ENCODE data around the gene EXOSC1. TPM values are rescaled to one million over a fixed set of nuclear protein-coding genes. Genes with fewer than 3 reads are reported as not detected.

The EXOSC1 gene
- polyA plus RNA-seq, 1 donor from 2014 or later = 33.5 TPM

DNA sequence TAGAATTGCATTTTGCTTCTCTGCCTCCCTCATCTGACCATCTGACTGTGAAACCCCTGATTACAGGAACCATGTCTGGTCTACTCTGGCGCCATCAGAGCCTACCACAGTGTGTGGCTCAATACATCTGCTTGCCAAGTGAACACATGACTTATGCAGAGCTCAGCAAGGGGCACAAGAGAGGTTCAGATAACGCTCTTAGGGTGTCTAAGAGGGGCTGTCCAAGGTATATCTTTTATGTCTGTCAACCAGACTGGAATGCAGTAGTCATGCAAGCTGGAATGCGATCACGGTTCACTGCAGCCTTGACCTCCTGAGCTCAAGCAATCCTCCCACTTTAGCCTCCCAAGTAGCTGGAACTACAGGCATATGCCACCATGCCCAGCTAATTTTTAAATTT, 34.4 kb downstream of the EXOSC1 start:
- Histone ChIP-seq H3K4me2 (ENCODE audit: low read length) (no peak overlapping the region), H3K27me3 (ENCODE audit: insufficient read depth, low read depth, low read length) (no peaks in the 10 kb centered on the region), H2AFZ (ENCODE audit: low read depth, low read length) (no peak overlapping the region), H3F3A (ENCODE audit: insufficient read depth, low read length, poor library complexity, severe bottlenecking) (no peaks in the 10 kb centered on the region), H3K9me2 (ENCODE audit: insufficient read depth, low read length) (no peaks in the 10 kb centered on the region), H4K20me1 (ENCODE audit: insufficient read depth) (no peaks in the 10 kb centered on the region), H3K79me2 (replicated peaks; ENCODE audit: insufficient read depth, low read length) (no peaks in the 10 kb centered on the region), H3K9ac (ENCODE audit: low read length) (no peak overlapping the region), H3K36me3 (ENCODE audit: insufficient read depth, low read length) (no peaks in the 10 kb centered on the region), H3K4me3 (ENCODE audit: low read length) (no peak overlapping the region), H3K27ac (ENCODE audit: low read length) (no peak overlapping the region), H3K9me3 (ENCODE audit: low read length) (no peaks in the 10 kb centered on the region)
- TF ChIP-seq MXI1 (conservative IDR thresholded peaks at IDR 0.05; ENCODE audit: poor library complexity, severe bottlenecking) (no peak), SMC3 (conservative IDR thresholded peaks at IDR 0.05; ENCODE audit: poor library complexity) (no peak), TAF1 (IDR thresholded peaks at IDR 0.05; ENCODE audit: low read depth) (no peak)
- TF ChIP-seq, protein P1, sequence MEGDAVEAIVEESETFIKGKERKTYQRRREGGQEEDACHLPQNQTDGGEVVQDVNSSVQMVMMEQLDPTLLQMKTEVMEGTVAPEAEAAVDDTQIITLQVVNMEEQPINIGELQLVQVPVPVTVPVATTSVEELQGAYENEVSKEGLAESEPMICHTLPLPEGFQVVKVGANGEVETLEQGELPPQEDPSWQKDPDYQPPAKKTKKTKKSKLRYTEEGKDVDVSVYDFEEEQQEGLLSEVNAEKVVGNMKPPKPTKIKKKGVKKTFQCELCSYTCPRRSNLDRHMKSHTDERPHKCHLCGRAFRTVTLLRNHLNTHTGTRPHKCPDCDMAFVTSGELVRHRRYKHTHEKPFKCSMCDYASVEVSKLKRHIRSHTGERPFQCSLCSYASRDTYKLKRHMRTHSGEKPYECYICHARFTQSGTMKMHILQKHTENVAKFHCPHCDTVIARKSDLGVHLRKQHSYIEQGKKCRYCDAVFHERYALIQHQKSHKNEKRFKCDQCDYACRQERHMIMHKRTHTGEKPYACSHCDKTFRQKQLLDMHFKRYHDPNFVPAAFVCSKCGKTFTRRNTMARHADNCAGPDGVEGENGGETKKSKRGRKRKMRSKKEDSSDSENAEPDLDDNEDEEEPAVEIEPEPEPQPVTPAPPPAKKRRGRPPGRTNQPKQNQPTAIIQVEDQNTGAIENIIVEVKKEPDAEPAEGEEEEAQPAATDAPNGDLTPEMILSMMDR (IDR thresholded peaks at IDR 0.05; ENCODE audit: poor library complexity, severe bottlenecking) = no peak

DNA sequence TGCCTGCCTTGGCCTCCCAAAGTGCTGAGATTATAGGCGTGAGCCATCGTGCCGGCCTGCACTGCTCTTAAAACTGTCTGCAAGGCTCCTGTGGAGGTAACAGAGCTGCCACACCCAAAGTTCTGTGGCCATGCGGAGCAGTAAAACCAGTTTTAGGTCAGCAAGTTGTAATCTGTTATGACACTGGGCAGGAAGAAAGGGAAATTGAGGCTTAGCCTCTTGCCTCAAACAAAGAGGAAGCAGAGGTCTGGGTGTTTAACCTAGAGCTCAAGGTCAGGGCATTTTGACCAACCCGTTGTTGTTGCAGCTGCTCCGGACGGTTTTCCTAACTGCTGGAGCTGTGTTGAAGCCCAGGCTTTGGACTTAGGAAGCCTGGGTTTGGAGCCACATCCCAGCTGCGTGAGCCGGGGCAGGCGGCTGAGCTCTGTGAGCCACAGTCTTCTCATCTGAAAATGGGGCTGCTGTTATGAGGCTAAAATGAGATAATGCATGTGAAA, 37.3 kb downstream of the EXOSC1 start:
- no peaks in the 10 kb centered on the region for H3K9me2 ChIP-seq (ENCODE audit: insufficient read depth, low read length)
- TF ChIP-seq TAF1 (IDR thresholded peaks at IDR 0.05; ENCODE audit: low read depth) (no peak), RAD21 (conservative IDR thresholded peaks at IDR 0.05) (no peak), POLR2AphosphoS5 (IDR thresholded peaks at IDR 0.05) (no peak), SMC3 (conservative IDR thresholded peaks at IDR 0.05; ENCODE audit: poor library complexity) (no peak), EP300 (conservative IDR thresholded peaks at IDR 0.05; ENCODE audit: poor library complexity, severe bottlenecking) (no peak), MXI1 (conservative IDR thresholded peaks at IDR 0.05; ENCODE audit: poor library complexity, severe bottlenecking) (no peak), EZH2 (IDR thresholded peaks at IDR 0.05; ENCODE audit: borderline replicate concordance, insufficient read depth, low read length, poor library complexity, severe bottlenecking) (no peak)
- TF ChIP-seq, protein P2, sequence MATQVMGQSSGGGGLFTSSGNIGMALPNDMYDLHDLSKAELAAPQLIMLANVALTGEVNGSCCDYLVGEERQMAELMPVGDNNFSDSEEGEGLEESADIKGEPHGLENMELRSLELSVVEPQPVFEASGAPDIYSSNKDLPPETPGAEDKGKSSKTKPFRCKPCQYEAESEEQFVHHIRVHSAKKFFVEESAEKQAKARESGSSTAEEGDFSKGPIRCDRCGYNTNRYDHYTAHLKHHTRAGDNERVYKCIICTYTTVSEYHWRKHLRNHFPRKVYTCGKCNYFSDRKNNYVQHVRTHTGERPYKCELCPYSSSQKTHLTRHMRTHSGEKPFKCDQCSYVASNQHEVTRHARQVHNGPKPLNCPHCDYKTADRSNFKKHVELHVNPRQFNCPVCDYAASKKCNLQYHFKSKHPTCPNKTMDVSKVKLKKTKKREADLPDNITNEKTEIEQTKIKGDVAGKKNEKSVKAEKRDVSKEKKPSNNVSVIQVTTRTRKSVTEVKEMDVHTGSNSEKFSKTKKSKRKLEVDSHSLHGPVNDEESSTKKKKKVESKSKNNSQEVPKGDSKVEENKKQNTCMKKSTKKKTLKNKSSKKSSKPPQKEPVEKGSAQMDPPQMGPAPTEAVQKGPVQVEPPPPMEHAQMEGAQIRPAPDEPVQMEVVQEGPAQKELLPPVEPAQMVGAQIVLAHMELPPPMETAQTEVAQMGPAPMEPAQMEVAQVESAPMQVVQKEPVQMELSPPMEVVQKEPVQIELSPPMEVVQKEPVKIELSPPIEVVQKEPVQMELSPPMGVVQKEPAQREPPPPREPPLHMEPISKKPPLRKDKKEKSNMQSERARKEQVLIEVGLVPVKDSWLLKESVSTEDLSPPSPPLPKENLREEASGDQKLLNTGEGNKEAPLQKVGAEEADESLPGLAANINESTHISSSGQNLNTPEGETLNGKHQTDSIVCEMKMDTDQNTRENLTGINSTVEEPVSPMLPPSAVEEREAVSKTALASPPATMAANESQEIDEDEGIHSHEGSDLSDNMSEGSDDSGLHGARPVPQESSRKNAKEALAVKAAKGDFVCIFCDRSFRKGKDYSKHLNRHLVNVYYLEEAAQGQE (IDR thresholded peaks at IDR 0.05; ENCODE audit: borderline replicate concordance) = no peak
- TF ChIP-seq, protein P1 (IDR thresholded peaks at IDR 0.05; ENCODE audit: poor library complexity, severe bottlenecking) = no peak
- H4K20me1 ChIP-seq (ENCODE audit: insufficient read depth) = no peaks in the 10 kb centered on the region
- H3K4me3 ChIP-seq (ENCODE audit: low read length) = no peak overlapping the region
- no peak overlapping the region for H3K4me2 ChIP-seq (ENCODE audit: low read length)
- H3F3A ChIP-seq (ENCODE audit: insufficient read depth, low read length, poor library complexity, severe bottlenecking) = no peaks in the 10 kb centered on the region
- H3K79me2 ChIP-seq (replicated peaks; ENCODE audit: insufficient read depth, low read length) = no peaks in the 10 kb centered on the region
- no peaks in the 10 kb centered on the region for H3K27me3 ChIP-seq (ENCODE audit: insufficient read depth, low read depth, low read length)
- H2AFZ ChIP-seq (ENCODE audit: low read depth, low read length) = no peak overlapping the region
- H3K9ac ChIP-seq (ENCODE audit: low read length) = no peak overlapping the region
- no peak overlapping the region for H3K27ac ChIP-seq (ENCODE audit: low read length)
- no peaks in the 10 kb centered on the region for H3K36me3 ChIP-seq (ENCODE audit: insufficient read depth, low read length)
- H3K9me3 ChIP-seq (ENCODE audit: low read length) = no peaks in the 10 kb centered on the region
